Bronchial epithelial cell (primary cell): ENCODE results near the gene SCN8A. TPM values are rescaled to one million over a fixed set of nuclear protein-coding genes. Genes with fewer than 3 reads are reported as not detected.

Source experiments
- DNase-seq: peaks from one replicate; pipeline ENCODE4 v3.0.0-alpha.2; 2010; ENCODE audit warnings: low read depth
- FAIRE-seq: peaks from 2 replicates; lab custom pipeline; 2011; peaks lifted over from hg19 to GRCh38; lab: Jason Lieb, UNC
- H3K27me3 ChIP-seq: 2 replicates; pipeline ENCODE4 v1.5.1; 2011; ENCODE audit warnings: low read length; ENCODE audit not compliant: control insufficient read depth, insufficient read depth
- H3K36me3 ChIP-seq: 2 replicates; pipeline ENCODE4 v1.5.1; 2011; ENCODE audit warnings: low read length; ENCODE audit not compliant: control insufficient read depth, insufficient read depth
- H3K4me3 ChIP-seq: 2 replicates; pipeline ENCODE4 v1.5.1; 2011; ENCODE audit warnings: mild to moderate bottlenecking, low read depth, low read length, control low read depth
- CTCF ChIP-seq: IDR thresholded peaks from 2 replicates; pipeline ENCODE4 v1.5.1; 2011; ENCODE audit warnings: mild to moderate bottlenecking, moderate library complexity, low read length, control low read depth, inconsistent platforms; ENCODE audit not compliant: insufficient read depth, severe bottlenecking
- total RNA-seq: library from RNA; depleted of rRNA; stranded (reverse); fragments of >200 nt; gene quantifications from 2 replicates; pipeline ENCODE4 v1.2.1, GENCODE V29; 2014

The SCN8A gene
- total RNA-seq, 1 donor from 2014 or later: under 0.01 TPM

- Histone ChIP-seq H3K4me3 (no peak overlapping the region), H3K27me3 (peaks cover 2% of the 10 kb centered on the region), H3K36me3 (no peaks in the 10 kb centered on the region)
- DNase-seq (no peak), FAIRE-seq (no peak)
- no peak for TF ChIP-seq CTCF
These were observed 29.4 kb downstream of the SCN8A start for GRCh38 chr12:51620448-51620847.

GRCh38 chr12:51621156-51621922 lies 30.3 kb downstream of the SCN8A start:
- no peaks in the 10 kb centered on the region for H3K36me3 ChIP-seq
- DNase-seq (no peak), FAIRE-seq (no peak)
- TF ChIP-seq CTCF: no peak
- peaks cover 2% of the 10 kb centered on the region for H3K27me3 ChIP-seq
- H3K4me3 ChIP-seq: no peak overlapping the region

- Histone ChIP-seq H3K4me3 (no peak overlapping the region), H3K27me3 (peaks cover 2% of the 10 kb centered on the region), H3K36me3 (no peaks in the 10 kb centered on the region)
- FAIRE-seq (no peak), DNase-seq (no peak)
- TF ChIP-seq CTCF: no peak
These were observed 31.5 kb downstream of the SCN8A start for GRCh38 chr12:51622564-51622963.

GRCh38 chr12:51625370-51625769 lies 34.3 kb downstream of the SCN8A start:
- DNase-seq (no peak), FAIRE-seq (no peak)
- H3K27me3 ChIP-seq: no peaks in the 10 kb centered on the region

GRCh38 chr12:51626115-51626514 lies 35.1 kb downstream of the SCN8A start:
- TF ChIP-seq CTCF: no peak
- Histone ChIP-seq H3K36me3 (no peaks in the 10 kb centered on the region), H3K4me3 (no peak overlapping the region), H3K27me3 (no peaks in the 10 kb centered on the region)
- DNase-seq (no peak), FAIRE-seq (no peak)

More at GRCh38 chr12:51625370-51625769, 34.3 kb downstream of the SCN8A start:
- Histone ChIP-seq H3K36me3 (no peaks in the 10 kb centered on the region), H3K4me3 (no peak overlapping the region)
- no peak for TF ChIP-seq CTCF
